BLaER1 treated with 17β-estradiol and CSF1 and Interleukin-3, amounts not matched to agents 10 nM and 100 nM (cell line): ENCODE measurements around the gene KCNA3.

ENCODE experiments used
- H3K27ac ChIP-seq, 11 experiments: shearing (Covaris generic); formaldehyde crosslinking; 2 replicates each; pipeline ENCODE4 v1.8.1; 2022
- H3K27me3 ChIP-seq, 11 experiments: shearing (Covaris generic); formaldehyde crosslinking; 2 replicates each; pipeline ENCODE4 v1.8.1; 2022
- H3K36me3 ChIP-seq, 11 experiments: shearing (Covaris generic); formaldehyde crosslinking; 2 replicates each; pipeline ENCODE4 v1.8.1; 2022
- H3K4me1 ChIP-seq, 10 experiments: shearing (Covaris generic); formaldehyde crosslinking; 2 replicates each; pipeline ENCODE4 v1.8.1; 2022
- H3K4me2 ChIP-seq, 11 experiments: shearing (Covaris generic); formaldehyde crosslinking; 2 replicates each; pipeline ENCODE4 v1.8.1; 2022
- H3K4me3 ChIP-seq, 10 experiments: shearing (Covaris generic); formaldehyde crosslinking; 2 replicates each; pipeline ENCODE4 v1.8.1; 2022
- H3K9ac ChIP-seq, 11 experiments: shearing (Covaris generic); formaldehyde crosslinking; 2 replicates each; pipeline ENCODE4 v1.8.1; 2022
- H3K9me3 ChIP-seq, 11 experiments: shearing (Covaris generic); formaldehyde crosslinking; replicated peaks in 1 of 11; 2 replicates each; pipeline ENCODE4 v1.8.1; 2022
- H4K20me1 ChIP-seq, 11 experiments: shearing (Covaris generic); formaldehyde crosslinking; 2 replicates each; pipeline ENCODE4 v1.8.1; 2022
- Cebpa-rat ChIP-seq, 11 experiments: shearing (Covaris generic); IDR thresholded peaks; 2 replicates each; pipeline ENCODE4 v1.8.1; 2022

Gene KCNA3

GRCh38 chr1:110674337-110675059 is at the start of gene KCNA3:
TSS of gene KCNA3 (minus strand) at chr1:110674940. CDS start at chr1:110674809, 131 bp downstream.
- H3K9ac ChIP-seq = peak within 1 kb of the TSS; percentile 52 to 75 (median 69)
- H4K20me1 ChIP-seq = peaks cover 0 to 20% (median 5%) of the 10 kb centered on the region in 11 experiments; a peak in 9 of 22 replicates
- peak within 1 kb of the TSS; percentile 65 to 77 (median 67) for H3K4me3 ChIP-seq
- H3K9me3 ChIP-seq = no peaks in the 10 kb centered on the region
- peak within 1 kb of the TSS; percentile 94 to 100 (median 97) for H3K4me2 ChIP-seq
- peaks cover 45 to 56% (median 48%) of the 10 kb centered on the region in 10 experiments for H3K4me1 ChIP-seq
- peak within 1 kb of the TSS in 10 of 11 experiments; percentile 24 to 63 (median 44); a peak in 17 of 22 replicates for H3K27ac ChIP-seq
- TF ChIP-seq Cebpa-rat (IDR thresholded peaks at IDR 0.05) = no peak
- H3K27me3 ChIP-seq = peaks cover 76 to 83% (median 82%) of the 10 kb centered on the region in 11 experiments
- no peaks in the 10 kb centered on the region for H3K36me3 ChIP-seq

GRCh38 chr1:110722807-110723206 is 48.1 kb upstream of the KCNA3 start:
- H3K4me1 ChIP-seq = peaks cover 10 to 25% (median 18%) of the 10 kb centered on the region in 10 experiments
- no peaks in the 10 kb centered on the region for H3K9me3 ChIP-seq
- peak overlapping the region in 2 of 11 experiments; percentile 19 to 34; a peak in 4 of 22 replicates for H3K4me2 ChIP-seq
- H4K20me1 ChIP-seq = no peaks in the 10 kb centered on the region
- H3K27me3 ChIP-seq = no peaks in the 10 kb centered on the region
- no peak overlapping the region for H3K27ac ChIP-seq
- H3K9ac ChIP-seq = no peak overlapping the region
- no peak for TF ChIP-seq Cebpa-rat (IDR thresholded peaks at IDR 0.05)
- H3K36me3 ChIP-seq = no peaks in the 10 kb centered on the region
- no peak overlapping the region for H3K4me3 ChIP-seq

- Histone ChIP-seq H3K9me3 (no peaks in the 10 kb centered on the region), H3K4me2 (peak overlapping the region in 1 of 11 experiments; percentile 0; a peak in 1 of 22 replicates), H3K27ac (no peak overlapping the region), H3K4me1 (peaks cover 0 to 14% (median 0%) of the 10 kb centered on the region in 10 experiments; a peak in 3 of 20 replicates), H3K4me3 (no peak overlapping the region), H3K9ac (no peak overlapping the region), H4K20me1 (no peaks in the 10 kb centered on the region), H3K36me3 (no peaks in the 10 kb centered on the region), H3K27me3 (no peaks in the 10 kb centered on the region)
- no peak for TF ChIP-seq Cebpa-rat (IDR thresholded peaks at IDR 0.05)
Measured at GRCh38 chr1:110719908-110720307, 45.2 kb upstream of the KCNA3 start.

- no peak overlapping the region for H3K4me2 ChIP-seq
- no peaks in the 10 kb centered on the region for H3K9me3 ChIP-seq
- H3K4me3 ChIP-seq = no peak overlapping the region
- H3K27ac ChIP-seq = no peak overlapping the region
- H3K4me1 ChIP-seq = peaks cover 0 to 14% (median 0%) of the 10 kb centered on the region in 10 experiments; a peak in 3 of 20 replicates
- no peaks in the 10 kb centered on the region for H3K27me3 ChIP-seq
- no peaks in the 10 kb centered on the region for H4K20me1 ChIP-seq
- no peak overlapping the region for H3K9ac ChIP-seq
- no peaks in the 10 kb centered on the region for H3K36me3 ChIP-seq
- no peak for TF ChIP-seq Cebpa-rat (IDR thresholded peaks at IDR 0.05)
Measured at GRCh38 chr1:110718452-110718851, 43.7 kb upstream of the KCNA3 start.

- Histone ChIP-seq H3K27me3 (no peaks in the 10 kb centered on the region), H4K20me1 (no peaks in the 10 kb centered on the region), H3K4me2 (no peak overlapping the region), H3K36me3 (no peaks in the 10 kb centered on the region), H3K9ac (no peak overlapping the region), H3K9me3 (no peaks in the 10 kb centered on the region), H3K4me3 (no peak overlapping the region), H3K27ac (no peak overlapping the region), H3K4me1 (peaks cover 0 to 5% (median 0%) of the 10 kb centered on the region in 10 experiments; a peak in 1 of 20 replicates)
- no peak for TF ChIP-seq Cebpa-rat (IDR thresholded peaks at IDR 0.05)
Measured at GRCh38 chr1:110717179-110717578, 42.4 kb upstream of the KCNA3 start.

GRCh38 chr1:110714374-110714995 is 39.7 kb upstream of the KCNA3 start:
- Histone ChIP-seq H3K36me3 (no peaks in the 10 kb centered on the region), H3K4me1 (no peaks in the 10 kb centered on the region), H3K9me3 (no peaks in the 10 kb centered on the region), H3K27ac (no peak overlapping the region), H3K27me3 (no peaks in the 10 kb centered on the region), H3K4me3 (no peak overlapping the region), H4K20me1 (no peaks in the 10 kb centered on the region), H3K9ac (no peak overlapping the region), H3K4me2 (no peak overlapping the region)
- TF ChIP-seq Cebpa-rat (IDR thresholded peaks at IDR 0.05) = no peak

- TF ChIP-seq Cebpa-rat (IDR thresholded peaks at IDR 0.05) = no peak
Measured at GRCh38 chr1:110713221-110713620, 38.5 kb upstream of the KCNA3 start.

GRCh38 chr1:110710314-110710713 is 35.6 kb upstream of the KCNA3 start:
- no peak overlapping the region for H3K27ac ChIP-seq
- H3K4me2 ChIP-seq = no peak overlapping the region
- no peak overlapping the region for H3K4me3 ChIP-seq
- no peak for TF ChIP-seq Cebpa-rat (IDR thresholded peaks at IDR 0.05)
- H3K9ac ChIP-seq = no peak overlapping the region
- no peaks in the 10 kb centered on the region for H3K27me3 ChIP-seq
- H3K36me3 ChIP-seq = no peaks in the 10 kb centered on the region
- H4K20me1 ChIP-seq = no peaks in the 10 kb centered on the region
- H3K4me1 ChIP-seq = peaks cover 0 to 5% (median 0%) of the 10 kb centered on the region in 10 experiments; a peak in 3 of 20 replicates
- no peaks in the 10 kb centered on the region for H3K9me3 ChIP-seq

More at GRCh38 chr1:110713221-110713620, 38.5 kb upstream of the KCNA3 start:
- Histone ChIP-seq H3K4me2 (no peak overlapping the region), H3K4me3 (no peak overlapping the region), H3K27me3 (no peaks in the 10 kb centered on the region), H3K36me3 (no peaks in the 10 kb centered on the region), H3K4me1 (peaks cover 0 to 5% (median 0%) of the 10 kb centered on the region in 10 experiments; a peak in 3 of 20 replicates), H3K9ac (no peak overlapping the region), H4K20me1 (no peaks in the 10 kb centered on the region), H3K27ac (no peak overlapping the region), H3K9me3 (no peaks in the 10 kb centered on the region)

GRCh38 chr1:110708974-110709440 is 34.3 kb upstream of the KCNA3 start:
- Histone ChIP-seq H3K36me3 (no peaks in the 10 kb centered on the region), H3K4me3 (no peak overlapping the region), H3K4me1 (peaks cover 0 to 5% (median 0%) of the 10 kb centered on the region in 10 experiments; a peak in 3 of 20 replicates), H3K9me3 (no peaks in the 10 kb centered on the region), H3K4me2 (peak overlapping the region in 2 of 11 experiments; percentile 33 to 36; a peak in 2 of 22 replicates), H3K9ac (no peak overlapping the region), H4K20me1 (no peaks in the 10 kb centered on the region), H3K27me3 (no peaks in the 10 kb centered on the region), H3K27ac (no peak overlapping the region)
- no peak for TF ChIP-seq Cebpa-rat (IDR thresholded peaks at IDR 0.05)
